T follicular helper cell (primary cell): Measurements from ENCODE around the gene NRG3.
"Not testable (repeated sequence)": the region's sequence is repeated elsewhere in the genome, so short reads cannot be mapped to it uniquely, and the experiment has no call there.

Experiments
- DNase-seq: peaks from one replicate; pipeline ENCODE4 v3.0.0-alpha.2; 2020; ENCODE audit warnings: low read depth

The NRG3 gene

DNA sequence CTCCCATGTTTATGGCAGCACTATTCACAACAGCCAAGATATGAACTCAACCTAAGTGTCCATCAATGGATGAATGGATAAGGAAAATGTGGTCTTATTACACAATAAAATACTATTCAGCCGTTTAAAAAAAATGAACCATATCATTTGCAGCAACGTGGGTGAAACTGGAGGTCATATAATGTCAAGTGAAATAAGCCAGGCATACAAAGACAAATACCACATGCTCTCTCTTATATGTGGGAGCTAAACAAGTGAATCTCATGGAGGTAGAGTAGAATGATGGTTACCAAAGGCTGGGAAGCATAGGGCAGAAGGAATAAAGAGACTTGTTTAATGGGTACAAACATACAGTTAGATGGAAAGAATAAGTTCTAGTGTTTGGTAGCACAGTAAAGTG, 699.1 kb downstream of the NRG3 start:
- no peak for DNase-seq

- no peak for DNase-seq
Measured at GRCh38 chr10:82575318-82575717, 700.3 kb downstream of the NRG3 start.

DNA sequence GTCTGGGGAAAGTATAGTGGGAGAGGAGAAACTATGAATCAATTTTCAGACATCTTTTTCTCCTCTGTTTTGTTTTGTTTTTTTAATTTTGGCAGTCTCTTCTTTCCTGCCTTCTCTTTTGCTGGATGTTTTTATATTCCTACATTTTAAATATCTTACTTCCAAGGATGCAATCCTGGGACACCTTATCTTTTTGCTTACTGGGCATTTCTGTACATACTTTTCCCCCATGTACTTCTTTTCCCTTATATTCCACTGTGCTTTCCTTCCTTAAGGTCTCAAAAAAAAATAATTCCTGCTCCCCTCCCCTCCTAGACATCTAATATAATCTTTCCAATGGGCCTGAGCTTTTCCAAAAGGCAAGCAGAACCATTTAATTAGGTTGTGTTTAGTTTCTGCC, 701.1 kb downstream of the NRG3 start:
- DNase-seq = no peak

DNA sequence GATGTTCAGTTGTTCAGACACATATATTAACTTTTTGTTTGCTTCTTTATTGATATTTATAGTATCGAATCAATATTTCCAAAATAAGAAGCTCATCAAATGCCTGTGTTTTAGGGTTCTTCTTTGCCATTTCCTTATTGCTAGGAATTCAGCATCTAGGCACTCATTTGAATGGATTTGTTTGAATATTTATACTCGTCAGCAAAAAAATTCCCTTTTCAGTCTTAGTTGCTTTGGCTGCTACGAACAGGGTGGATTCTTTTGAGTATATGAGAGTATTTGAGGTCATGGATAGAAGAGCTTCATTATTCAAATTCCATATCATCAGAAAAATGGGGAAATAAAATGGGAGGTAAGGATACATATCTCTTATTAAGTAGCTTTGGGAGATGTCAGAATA, 706.9 kb downstream of the NRG3 start:
- DNase-seq = no peak

DNA sequence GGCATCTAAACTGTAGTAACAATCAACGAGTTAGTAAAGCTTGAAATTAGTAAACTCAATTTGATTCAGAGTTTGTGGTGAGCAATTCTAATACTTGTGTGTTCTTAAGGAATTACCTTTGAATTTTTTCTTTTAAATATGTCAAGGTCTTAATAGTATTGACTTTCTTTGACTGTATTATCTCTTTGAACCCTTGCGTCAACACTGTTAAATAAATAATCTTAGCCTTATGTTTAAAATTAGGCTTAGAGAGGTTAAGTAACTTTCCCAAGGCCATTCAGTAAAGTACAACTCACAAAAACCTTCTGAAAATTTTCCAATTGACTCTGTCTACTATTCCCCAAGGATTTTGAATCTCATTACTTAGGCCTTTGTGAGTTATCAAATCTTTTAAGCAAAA, 716.4 kb downstream of the NRG3 start:
- DNase-seq = no peak

- no peak for DNase-seq
Measured at GRCh38 chr10:82597840-82598239, 722.8 kb downstream of the NRG3 start.

DNA sequence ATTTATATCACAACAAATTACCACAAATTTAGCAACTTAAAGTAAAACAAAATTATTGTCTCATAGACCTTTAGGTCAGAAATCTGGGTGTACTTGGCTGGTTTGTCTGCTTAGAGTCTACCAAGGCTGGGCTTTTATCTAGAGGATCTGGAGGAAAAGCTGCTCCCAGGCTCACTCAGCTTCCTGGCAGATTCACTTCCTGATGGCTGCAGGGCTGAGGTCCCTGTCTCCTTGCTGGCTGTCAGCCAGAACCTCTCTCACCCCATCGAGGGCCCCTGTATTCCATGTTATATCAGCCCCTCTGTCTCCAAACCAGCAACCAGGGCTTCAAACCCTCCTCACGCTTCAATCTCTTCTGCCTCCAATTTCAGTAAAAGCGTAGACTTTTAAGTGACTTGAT, 734.9 kb downstream of the NRG3 start:
- DNase-seq = no peak

DNA sequence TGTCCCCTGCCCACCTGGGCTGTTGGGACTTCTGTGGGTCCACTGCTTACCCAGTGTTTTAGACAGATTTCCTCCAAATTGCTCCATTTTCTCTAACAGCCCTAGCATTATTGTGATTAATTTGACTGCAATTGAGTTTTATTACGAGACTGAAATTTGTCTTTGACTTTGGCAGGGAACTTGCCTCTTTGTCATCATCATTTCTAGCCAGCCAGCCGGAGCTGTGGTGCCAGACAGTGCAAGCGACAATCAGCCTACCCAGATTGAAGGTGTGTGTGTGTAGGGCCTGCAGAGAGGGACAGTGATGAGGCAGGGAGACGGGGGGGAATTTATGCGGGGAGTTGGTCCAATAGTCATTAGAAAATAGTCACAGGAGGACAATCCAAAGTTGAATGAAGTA, 743.0 kb downstream of the NRG3 start:
- DNase-seq = no peak

- no peak for DNase-seq
Measured at GRCh38 chr10:82621680-82622079, 746.7 kb downstream of the NRG3 start.

DNA sequence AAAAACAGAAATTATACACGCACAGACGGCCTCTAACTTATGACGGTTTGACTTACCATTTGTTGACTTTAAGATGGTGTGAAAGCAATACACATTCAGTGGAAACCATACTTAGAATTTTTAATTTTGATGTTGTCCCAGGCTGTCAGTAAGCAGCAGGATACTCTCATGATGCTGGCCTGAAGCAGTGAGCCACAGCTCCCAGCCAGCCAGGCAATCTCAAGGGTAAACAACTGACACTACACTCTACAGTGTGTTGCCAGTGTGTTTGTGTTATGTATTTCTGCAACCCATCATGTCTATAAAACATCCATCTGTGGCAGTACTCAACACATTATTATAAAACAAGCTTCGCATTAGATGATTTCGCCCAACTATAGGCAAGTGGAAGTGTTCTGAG, 747.5 kb downstream of the NRG3 start:
- no peak for DNase-seq

GRCh38 chr10:82625512-82626189, 750.7 kb downstream of the NRG3 start:
- DNase-seq = no peak

- DNase-seq = no peak
Measured at GRCh38 chr10:82628373-82628772, 753.4 kb downstream of the NRG3 start.

DNA sequence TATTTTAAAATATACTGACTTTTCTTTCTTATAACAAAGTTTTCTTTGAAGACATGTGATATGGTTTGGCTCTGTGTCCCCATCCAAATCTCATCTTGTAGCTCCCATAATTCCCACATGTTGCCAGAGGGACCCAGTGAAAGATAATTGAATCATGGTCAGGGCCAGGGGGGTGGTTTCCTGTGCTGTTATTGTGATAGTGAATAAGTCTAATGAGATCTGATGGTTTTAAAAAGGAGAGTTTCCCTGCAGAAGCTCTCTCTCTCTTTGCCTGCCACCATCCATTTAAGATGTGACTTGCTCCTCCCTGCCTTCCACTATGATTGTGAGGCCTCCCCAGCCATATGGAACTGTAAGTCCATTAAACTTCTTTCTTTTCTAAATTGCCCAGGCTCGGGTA, 768.1 kb downstream of the NRG3 start:
- DNase-seq = no peak

GRCh38 chr10:82643601-82644000, 768.6 kb downstream of the NRG3 start:
- no peak for DNase-seq

DNA sequence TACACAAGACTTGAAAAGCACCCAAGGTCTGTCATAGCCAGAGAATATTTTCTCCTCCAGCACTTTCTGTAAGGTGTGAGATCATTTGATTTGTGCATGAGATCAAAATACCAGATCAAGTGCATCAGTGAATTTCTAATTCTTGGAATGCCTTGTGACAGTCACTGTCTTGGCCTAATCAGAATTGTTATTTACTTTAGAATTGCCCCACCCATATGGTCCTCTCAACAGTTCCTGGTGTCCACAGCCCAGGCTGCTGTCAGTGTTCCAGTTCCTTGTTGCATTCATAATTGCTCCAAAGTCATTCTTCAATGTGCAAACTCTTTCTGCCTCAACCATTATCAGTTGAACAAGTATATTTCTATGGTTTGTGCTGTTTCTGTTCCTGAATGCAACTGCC, 770.2 kb downstream of the NRG3 start:
- DNase-seq = no peak

DNA sequence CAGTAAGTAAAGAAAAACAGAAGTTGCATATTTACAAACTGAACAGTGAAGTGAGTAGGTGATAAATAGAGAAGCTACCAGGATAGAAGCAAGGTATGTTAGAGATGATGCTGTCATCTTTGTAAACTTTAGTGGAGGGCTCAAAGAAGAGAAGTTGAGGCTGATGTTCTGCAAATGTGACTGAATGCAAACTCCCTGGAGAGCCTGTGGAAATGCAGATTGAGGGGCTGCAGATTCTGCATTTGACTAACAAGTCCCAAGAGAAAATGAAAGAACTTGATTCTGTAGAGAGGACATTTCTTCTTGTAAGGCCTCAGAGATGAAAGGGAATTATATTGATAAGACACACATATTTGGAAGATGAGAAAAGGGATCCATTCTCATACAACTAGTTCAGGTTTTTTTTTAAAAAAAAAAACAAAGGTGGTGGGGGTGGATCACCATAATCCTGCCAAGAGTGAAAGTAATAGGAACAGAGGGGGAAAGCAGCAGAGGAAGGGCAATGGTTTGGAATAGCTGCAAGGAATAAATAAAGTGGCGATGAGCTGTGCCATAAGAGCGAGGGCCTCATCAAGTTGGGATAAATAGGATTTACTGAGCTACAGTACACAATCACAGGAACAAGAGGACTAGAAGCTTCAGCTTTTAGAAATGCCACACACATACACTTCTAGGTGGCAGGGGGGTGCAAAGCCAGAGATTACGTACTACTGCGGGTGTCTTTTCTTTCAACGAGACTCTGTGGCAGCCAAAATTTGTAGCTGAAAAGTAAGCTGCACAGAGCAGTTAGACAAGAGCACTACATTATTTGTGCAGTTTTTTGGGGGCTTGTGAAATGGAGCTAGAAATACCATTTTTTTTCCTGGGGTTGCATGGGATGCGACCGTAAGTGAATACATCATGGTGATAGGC, 778.5 kb downstream of the NRG3 start:
- DNase-seq = no peak

- no peak for DNase-seq
Measured at GRCh38 chr10:82660205-82660604, 785.2 kb downstream of the NRG3 start.

- DNase-seq = no peak
Measured at GRCh38 chr10:82660986-82661385, 786.0 kb downstream of the NRG3 start.

- no peak for DNase-seq
Measured at GRCh38 chr10:82661701-82662100, 786.7 kb downstream of the NRG3 start.

DNA sequence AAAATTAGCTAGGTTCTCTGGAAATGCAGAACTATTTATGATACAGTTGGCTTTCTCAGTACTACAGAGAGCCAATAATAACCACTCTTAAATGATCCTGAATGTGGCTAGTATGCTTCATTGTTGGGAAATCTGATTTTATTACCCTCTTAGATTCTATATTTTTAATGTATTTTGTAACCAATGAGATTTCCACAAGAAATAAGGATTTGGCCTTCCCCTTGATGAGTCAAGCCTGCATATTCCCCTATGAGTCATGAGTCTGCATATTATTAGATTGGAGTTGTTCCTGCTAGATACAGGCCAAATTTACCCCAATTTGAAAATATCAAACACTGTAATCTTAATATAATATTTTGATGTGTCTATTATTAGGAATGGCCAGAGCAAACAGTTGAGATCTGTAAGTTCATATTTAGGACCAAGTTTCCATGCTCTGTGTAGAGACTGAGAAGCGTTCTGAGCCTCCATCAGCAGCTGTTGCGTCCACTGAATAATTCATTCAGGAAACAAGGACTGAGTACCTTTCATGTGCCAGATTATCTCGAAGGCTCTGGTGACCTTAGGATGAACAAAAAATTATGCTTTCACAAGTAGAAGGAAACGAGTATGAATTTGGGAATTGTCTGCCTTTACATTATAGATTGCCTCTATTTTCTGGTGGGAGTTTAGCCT, 793.4 kb downstream of the NRG3 start:
- DNase-seq = no peak

- no peak for DNase-seq
Measured at GRCh38 chr10:82674036-82674435, 799.0 kb downstream of the NRG3 start.

DNA sequence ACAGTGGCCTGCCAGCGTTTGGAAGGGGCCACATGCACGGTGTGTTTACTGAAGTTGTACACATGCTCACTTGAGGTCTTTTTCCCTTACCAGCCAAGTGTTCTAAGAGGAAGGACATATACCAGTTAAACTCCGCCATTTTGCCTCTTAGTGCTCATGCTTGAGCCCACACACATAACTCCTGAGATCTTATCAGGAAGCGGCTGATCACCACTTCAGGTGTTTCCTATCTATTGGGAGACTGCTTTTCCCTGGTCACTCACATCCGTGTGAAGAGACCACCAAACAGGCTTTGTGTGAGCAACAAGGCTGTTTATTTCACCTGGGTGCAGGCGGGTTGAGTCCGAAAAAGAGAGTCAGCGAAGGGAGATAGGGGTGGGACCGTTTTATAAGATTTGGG, 802.9 kb downstream of the NRG3 start:
- not testable (repeated sequence) for DNase-seq

- DNase-seq = not testable (repeated sequence)
Measured at GRCh38 chr10:82678451-82678850, 803.5 kb downstream of the NRG3 start.
